ENCODE data around the gene YTHDF1.

YTHDF1 gene

DNA sequence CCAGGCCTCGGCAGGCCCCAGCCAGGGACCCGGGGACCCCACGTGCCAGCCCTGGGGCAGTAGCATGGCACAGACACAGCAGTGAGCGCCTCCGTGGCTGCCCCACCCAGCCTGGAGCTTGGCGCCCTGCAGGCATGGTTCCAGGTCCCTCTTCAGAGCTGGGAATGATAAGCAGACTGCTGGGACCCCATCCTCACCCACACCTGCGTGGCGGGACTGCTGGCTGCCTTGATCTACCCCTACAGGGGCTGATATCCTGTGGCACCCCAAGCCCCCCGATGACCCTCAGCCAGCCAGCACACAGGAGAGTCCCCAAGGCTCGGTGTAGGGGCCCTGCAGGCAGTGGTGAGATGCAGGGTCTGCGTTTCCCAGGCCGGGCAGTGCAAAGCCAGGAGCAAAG is 47.1 kb downstream of the YTHDF1 start:
- no peak overlapping the region for H3K27ac ChIP-seq
- TF ChIP-seq, protein P1, sequence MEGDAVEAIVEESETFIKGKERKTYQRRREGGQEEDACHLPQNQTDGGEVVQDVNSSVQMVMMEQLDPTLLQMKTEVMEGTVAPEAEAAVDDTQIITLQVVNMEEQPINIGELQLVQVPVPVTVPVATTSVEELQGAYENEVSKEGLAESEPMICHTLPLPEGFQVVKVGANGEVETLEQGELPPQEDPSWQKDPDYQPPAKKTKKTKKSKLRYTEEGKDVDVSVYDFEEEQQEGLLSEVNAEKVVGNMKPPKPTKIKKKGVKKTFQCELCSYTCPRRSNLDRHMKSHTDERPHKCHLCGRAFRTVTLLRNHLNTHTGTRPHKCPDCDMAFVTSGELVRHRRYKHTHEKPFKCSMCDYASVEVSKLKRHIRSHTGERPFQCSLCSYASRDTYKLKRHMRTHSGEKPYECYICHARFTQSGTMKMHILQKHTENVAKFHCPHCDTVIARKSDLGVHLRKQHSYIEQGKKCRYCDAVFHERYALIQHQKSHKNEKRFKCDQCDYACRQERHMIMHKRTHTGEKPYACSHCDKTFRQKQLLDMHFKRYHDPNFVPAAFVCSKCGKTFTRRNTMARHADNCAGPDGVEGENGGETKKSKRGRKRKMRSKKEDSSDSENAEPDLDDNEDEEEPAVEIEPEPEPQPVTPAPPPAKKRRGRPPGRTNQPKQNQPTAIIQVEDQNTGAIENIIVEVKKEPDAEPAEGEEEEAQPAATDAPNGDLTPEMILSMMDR (conservative IDR thresholded peaks at IDR 0.05) = no peak

DNA sequence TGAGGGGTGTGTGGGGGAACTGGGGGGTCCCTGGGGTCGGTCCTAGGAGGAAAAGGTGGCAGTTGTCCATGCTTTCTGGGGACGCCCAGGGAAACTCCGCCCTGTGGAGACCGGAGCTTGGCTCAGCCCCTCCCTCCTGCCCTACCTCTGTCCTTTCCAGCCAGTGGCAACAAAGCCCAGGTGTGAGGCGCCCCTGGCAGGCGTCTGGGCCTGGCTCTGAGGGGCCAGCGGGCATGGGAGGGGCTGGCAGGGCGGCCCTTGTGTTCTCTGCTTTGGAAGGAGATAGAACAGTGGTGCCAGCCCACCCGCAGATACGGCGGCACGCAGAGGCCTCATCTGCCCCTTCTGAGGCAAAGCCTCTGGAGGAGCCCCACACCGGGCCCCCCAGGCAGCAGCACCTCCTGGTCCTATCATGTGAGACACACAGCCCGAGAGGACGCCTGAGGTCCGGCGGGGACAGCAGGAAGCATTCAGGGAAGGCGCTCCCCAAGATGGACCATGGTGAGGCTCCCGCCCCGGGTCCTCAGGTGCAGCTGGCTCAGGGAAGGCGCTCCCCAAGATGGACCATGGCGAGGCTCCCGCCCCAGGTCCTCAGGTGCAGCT is 47.9 kb downstream of the YTHDF1 start:
- TF ChIP-seq, protein P1 (conservative IDR thresholded peaks at IDR 0.05) = no peak

DNA sequence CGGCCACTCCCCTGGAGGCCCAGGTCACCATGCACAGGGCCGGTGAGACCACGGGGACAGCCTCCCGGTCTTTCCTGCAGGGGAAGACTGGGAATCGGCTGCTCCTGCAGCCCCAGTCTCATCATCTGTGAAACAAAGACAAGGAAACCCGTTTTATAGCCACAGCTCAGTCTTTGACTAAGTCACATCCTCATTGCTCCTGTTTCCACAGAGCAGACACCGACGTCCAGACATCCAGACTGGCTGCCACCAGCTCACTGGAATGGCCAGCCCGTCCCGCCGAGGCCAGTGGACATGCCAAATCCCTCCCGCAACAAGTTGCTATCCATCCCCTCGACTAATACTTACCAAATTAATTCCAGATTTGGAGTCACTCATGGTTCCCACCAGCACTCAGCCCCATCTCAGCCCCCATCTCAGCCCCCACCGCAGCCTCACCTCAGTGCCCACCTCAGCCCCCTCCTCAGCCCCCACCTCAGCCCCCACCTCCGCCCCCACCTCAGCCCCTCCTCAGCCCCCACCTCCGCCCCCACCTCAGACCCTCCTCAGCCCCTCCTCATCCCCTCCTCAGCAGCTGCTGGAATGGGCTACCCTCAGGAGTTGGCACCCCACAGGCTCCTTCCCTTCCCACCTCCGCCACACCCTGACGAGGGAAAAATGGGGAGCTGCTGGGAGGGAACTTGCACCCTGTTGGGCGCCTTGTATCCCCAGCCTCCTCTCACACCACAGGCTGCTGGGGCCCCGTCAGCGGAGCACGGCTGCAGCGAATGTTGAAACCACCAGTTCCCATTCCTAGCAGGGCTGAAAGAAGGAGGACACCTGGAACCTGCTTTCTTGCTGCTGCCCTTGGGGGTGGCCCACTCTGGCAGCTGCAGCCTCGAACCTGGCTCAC is 48.7 kb downstream of the YTHDF1 start:
- no peak overlapping the region for H3K27ac ChIP-seq
- TF ChIP-seq, protein P1 (conservative IDR thresholded peaks at IDR 0.05) = no peak

More for the DNA sequence above, 47.9 kb downstream of the YTHDF1 start:
- no peak overlapping the region for H3K27ac ChIP-seq

DNA sequence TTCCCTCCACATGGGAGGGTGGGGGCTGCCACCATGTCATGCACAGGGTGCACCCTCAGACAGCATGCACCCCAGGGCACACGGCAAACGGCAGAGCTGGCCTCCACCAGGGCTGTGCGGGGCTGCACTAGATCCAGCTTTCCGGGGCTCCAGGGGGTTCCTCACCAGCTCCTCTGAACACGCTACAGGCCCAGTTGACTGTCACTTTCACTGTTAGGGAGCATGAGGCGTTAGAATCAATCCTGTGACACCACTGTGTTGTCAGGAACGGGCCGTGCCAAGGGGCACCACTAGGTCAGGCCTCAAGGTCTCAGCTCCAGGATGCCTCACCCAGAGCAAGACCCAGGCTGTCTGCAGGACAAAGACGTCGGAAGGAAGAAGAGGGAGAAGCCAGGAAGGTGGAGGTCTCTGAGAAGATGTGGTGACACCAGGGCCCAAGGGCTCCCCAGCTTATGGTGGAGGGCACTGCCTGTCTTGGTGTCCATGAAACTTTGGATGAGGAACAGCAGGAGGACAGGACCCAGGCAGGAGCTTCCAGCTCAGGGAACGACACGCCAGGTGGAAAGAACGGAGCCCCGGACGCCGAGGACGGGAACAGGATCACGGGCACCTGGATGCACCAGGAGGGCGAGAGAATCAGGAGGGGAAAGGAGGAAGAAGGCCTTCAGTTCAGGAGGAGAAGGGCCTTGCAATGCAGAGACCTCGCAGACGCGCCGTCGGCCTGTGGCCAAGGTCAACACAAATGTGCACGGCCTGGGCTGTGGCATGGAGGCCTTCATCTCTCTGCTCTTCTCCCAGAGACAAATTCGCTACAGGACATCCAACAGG is 49.5 kb downstream of the YTHDF1 start:
- TF ChIP-seq, protein P1 (conservative IDR thresholded peaks at IDR 0.05) = no peak
- no peak overlapping the region for H3K27ac ChIP-seq

DNA sequence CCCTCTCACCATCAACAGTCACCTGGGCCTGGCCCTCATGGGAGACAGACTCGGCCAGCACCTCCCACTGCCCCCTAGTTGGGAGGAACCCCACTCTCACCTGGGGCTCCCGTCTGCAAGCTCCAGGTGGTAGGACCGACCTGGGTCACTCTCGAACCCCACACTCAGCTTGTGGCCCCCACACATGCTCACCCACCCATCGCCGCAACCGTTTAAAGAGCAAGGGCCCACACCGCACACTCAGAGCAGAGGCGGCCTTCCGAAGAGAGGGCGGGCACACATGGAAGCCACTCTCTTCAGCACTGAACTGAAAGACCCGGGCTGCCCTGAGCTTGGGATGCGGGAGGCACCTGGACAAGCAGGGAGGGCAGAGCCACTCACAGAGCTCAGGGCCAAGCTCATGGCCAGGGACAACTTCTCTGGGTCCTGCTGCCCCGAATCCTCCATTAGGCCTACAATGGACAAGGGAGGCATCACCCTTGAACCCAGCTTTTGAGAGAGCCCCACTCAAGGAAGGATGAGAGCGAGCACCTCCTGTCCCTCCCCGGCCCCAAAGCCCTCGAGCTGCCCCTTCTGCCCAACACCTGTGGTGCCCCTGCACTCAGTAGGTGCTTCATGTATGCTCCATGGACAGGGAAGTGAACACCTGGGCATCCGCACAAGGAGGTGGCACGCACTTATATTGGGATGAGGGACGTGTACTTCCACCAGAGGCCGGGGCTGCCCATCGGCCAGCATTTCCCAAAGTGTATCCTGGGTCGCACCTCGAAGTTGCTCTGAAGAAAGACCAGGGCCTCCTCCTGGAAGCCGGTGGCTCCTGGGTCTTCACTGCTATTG is 50.4 kb downstream of the YTHDF1 start:
- no peak overlapping the region for H3K27ac ChIP-seq
- TF ChIP-seq, protein P1 (conservative IDR thresholded peaks at IDR 0.05) = no peak

DNA sequence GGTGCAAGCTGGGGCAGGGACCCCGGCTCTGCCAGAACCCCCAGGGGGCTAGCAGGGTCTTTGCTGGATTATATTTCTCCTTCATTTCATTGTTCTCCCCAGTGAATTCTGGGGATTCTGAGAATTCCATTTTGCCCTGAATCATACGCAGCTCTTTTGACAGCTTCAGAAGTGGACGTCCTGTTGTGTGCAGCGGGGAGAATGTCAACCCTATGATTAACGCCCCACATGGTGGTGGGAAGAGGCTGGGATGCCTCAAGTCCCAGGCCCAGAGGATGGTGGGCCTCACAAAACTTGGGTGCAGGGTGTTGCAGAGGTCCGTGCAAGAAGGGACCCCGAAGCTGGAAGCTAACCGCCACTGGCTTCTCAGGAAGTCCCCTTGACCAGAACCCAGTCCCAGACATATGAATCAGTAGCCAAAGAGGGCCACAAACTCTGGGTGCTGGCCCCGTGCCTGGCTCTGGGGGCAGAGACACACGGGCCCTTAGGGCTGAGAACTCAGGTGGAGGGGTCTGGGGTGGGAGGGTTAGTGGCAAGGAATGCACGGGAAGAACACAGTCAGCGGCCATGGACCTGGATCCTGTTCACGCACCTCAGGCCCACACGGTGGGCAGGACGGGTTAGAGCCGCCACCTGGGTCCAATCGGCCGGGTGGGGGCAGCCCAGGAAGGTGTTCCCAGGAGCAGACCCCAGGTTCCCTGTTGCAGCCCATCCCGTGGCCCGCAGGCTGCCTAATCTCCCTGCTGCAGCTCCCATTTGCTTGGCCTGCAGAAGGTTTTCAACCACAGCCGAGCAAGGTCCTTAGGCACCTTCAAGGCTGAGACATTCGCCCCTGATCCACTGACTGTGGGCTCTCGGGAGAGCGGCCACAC is 51.2 kb downstream of the YTHDF1 start:
- TF ChIP-seq, protein P1 (conservative IDR thresholded peaks at IDR 0.05) = no peak
- no peak overlapping the region for H3K27ac ChIP-seq
